Embryonic facial prominence (tissue), 1 donor: ENCODE data around the gene OR10J5.
"Not testable (repeated sequence)": the region's sequence is repeated elsewhere in the genome, so short reads cannot be mapped to it uniquely, and the experiment has no call there.

ENCODE experiments used
- DNase-seq: peaks from one replicate; pipeline ENCODE4 v3.0.0-alpha.2; 2016; ENCODE audit errors: extremely low spot score

OR10J5 gene, protein sequence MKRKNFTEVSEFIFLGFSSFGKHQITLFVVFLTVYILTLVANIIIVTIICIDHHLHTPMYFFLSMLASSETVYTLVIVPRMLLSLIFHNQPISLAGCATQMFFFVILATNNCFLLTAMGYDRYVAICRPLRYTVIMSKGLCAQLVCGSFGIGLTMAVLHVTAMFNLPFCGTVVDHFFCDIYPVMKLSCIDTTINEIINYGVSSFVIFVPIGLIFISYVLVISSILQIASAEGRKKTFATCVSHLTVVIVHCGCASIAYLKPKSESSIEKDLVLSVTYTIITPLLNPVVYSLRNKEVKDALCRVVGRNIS

DNA sequence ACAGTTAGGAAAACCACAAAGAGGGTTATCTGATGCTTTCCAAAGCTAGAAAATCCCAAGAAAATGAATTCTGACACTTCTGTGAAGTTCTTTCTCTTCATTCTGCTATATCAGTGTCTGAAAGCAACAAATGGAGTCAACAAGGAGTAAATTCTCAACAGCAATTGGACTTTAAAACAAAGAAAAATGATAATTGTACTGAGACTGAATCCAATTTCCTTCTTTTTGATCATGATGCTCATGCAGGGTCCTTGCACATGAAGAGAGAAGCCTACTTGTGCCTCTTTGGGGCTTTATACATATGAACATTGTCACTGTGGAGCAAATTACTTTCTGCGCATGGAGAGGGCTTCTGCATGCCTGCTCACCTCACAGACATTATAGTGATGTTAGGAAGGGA, at the start of gene OR10J5:
TSS of gene OR10J5 (minus strand) at position 101 of the 400 bp plus-strand sequence. CDS start at position 101, 0 bp downstream.
- DNase-seq: no peak

GRCh38 chr1:159584536-159584935, 48.7 kb upstream of the OR10J5 start:
- DNase-seq: no peak

- DNase-seq: no peak
Observed at GRCh38 chr1:159581422-159581821, 45.6 kb upstream of the OR10J5 start.

DNA sequence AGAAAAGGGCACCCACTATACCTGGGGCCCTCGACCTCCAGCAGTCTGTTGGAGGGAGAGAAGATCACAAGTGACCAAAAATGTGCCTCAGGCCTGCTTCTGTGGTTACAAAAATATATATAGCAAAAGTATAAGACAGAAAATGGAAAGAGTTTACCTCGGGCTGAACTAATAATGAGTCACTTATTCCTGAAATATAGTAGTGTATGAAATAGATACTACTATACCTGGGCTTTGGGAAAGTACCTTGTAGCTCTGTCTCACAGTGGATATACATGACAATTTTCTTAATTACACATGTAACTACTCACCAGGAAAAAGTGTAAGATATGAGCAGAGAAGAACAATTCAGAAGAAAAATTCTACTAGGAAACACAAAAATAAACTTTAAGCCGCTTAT, 44.5 kb upstream of the OR10J5 start:
- DNase-seq: no peak

DNA sequence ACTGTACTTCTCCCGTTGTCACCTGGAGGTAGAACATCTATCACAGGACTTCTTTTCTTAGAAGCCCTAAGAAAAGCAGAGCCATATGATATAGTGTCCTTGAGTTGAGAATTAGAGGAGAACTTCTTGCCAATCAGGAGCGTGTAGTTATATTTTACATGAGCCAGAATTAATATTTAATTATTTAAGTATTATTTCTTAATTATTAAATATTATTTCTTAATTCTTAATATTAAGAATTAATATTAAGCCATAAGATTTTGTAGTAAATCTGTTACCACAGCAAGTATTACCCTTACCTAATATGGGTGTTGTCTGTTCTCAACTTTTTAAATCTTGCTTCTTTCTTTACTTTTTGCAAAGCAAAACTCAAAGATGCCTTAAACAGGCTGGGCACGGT, 41.6 kb upstream of the OR10J5 start:
- no peak for DNase-seq

DNA sequence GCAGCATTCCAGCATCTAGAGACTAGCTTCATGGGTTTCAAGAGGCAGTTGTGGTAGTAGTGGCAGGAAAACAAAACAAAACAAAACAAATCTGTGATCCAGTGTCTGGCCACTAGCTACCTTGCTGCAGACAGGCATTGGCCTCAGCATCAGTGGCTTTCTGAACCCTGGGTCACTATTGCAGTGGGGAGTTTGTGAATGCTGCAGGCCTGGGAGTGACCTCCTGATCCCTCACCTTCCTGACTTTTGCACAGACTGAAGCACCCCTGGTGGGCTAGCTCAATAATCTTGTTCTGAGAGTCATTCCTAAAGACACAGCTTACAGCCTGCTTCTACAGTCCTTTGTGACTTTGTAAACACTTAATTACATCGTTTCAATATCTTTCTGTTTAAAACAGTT, 26.9 kb upstream of the OR10J5 start:
- no peak for DNase-seq

DNA sequence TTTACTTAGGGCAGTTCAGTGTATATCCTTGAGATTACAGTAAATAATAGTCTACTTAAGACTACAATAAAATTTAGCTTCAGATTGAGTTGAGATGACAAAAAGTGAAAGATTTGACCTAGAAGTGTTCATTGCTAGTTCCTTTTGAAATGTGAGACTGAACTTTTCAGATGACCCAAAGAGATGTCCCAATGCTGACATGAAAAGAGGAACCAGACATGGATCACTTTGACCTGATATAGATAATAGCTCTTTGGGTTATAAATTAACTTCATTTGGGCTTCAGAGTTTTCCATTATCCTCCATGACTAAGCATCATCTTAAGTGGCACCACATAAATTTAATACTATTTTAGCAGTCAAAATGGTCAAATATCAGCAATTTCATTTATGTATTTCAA, 25.7 kb upstream of the OR10J5 start:
- DNase-seq: no peak

DNA sequence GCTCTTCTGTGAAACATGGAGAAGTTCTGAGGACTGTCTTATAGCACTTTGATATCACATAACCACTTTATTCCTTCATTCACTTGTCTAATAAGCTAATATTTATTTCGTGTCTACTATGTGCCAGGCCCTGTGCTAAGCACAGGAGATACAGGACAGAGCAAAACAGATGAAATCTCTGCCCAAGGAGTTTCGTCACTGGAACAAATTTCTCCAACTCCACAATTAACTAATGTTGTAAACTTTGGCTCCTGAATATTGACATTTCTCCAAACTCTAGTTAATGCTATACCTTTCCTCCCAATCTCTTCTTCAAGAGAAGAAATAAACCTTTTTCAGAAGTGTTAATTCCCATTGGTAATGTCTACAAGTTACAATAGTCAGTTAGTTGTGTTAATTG, 24.8 kb upstream of the OR10J5 start:
- no peak for DNase-seq

DNA sequence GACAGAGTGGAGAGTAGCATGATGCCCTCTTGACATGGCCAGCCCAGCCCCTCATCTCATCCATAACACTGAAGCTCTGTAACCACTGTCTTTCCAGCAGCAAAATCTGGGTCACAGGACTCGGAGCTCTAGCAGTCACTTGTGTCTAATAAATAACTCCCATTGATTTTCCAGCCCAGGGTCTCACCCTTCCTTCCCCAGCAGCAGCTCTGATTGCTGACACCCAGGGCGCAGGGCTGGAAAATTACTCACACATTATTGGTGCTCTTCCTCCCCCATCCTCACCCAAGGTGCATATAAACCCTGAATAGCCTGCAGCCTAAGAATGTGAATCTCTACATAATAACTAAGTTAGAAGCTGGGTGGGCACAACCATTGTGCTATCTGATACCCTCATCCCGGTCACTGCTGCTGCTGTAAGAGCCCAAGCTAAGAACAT, 21.1 kb upstream of the OR10J5 start:
- no peak for DNase-seq

- no peak for DNase-seq
Observed at GRCh38 chr1:159554696-159555095, 18.9 kb upstream of the OR10J5 start.

- DNase-seq: no peak
Observed at GRCh38 chr1:159554261-159554660, 18.5 kb upstream of the OR10J5 start.

DNA sequence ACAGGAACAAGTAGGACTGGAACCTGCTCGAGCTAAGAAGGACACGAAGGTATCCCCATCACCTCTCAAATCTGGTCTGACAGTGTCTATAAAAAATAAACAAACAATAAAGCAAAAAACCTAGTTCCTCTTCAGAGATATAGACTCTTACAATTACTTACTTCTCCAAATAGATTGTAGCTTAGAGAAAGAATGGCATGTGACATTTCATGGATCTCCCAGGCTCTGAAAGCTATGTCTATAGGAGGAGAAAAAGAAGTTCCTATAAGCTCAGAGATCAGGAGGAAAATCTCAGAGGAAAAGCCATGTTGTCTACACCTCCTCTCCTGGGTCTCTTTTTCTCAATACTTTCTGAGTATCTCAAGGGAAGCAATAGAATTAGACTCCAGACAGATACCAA, 12.3 kb upstream of the OR10J5 start:
- DNase-seq: no peak

DNA sequence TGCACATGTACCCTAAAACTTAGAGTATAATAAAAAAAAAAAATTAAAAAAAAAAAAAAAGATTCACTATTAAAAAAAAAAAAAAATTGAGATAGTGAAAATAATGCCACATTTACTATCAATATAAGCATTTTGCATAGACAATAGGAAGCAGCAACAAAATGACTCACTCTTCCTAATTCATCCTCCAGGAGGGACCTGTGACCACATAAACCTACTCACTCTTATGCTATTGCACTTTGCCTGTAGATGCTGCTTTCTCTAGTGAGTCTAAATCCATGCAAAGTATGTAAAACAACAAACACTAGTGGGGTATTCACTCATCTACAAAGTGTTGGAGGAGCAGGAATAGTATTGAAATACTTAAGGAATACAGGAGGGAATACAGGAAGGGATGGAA, 2.9 kb downstream of the OR10J5 start:
- no peak for DNase-seq

DNA sequence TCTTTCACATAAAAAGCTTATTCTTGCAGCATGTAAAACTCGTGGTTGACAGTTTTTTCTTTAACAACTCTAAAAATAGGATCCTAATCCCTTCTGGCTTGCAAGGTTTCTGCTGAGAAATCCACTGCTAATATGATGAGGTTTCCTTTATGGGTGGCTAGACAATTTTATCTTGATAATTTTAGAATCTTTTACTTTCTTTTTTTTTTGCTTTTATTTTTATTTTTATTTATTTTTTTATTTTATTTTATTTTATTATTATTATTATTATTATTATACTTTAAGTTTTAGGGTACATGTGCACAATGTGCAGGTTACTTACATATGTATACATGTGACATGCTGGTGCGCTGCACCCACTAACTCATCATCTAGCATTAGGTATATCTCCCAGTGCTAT, 11.0 kb downstream of the OR10J5 start:
- not testable (repeated sequence) for DNase-seq

GRCh38 chr1:159510229-159510541, 25.6 kb downstream of the OR10J5 start:
- DNase-seq: no peak

DNA sequence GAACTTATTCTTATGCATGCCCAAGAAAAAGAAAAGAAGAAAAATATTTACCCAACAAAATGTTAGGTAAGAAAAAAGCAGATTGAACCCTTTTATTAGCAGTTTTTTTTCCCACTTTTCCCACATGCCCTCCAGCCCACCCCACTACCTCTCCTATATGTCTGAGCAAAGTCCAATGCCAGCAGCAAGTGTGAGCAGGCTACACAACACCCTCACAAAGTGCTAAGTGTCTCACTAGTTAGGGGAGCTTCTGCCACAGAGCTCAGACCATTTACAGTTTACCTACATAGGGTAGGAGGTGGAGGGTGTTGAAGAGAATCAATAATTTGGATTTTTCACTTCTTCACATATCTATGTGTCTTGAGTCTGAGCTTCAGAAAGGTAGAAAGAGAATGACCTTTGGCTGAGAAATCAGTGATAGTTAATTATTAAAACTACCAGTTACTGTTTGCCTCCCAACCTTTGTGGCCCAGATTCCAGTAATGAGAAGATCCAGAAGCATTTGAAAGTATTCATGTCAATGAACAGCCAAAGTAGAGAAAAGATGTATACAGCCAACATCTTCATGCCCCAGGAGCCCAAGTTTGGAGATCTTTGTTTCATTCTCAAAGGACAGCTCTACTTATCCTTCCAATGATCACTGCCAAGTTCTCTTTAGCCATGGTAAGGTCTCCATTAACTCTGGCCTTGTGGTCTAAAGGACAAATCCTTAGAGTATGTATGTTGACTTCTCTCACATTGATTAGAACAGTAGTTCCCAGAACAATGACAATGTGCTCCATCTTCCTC, 26.2 kb downstream of the OR10J5 start:
- DNase-seq: no peak

GRCh38 chr1:159508951-159509350, 26.9 kb downstream of the OR10J5 start:
- no peak for DNase-seq

- DNase-seq: no peak
Observed at GRCh38 chr1:159505676-159506075, 30.1 kb downstream of the OR10J5 start.

GRCh38 chr1:159501082-159501481, 34.7 kb downstream of the OR10J5 start:
- DNase-seq: no peak

DNA sequence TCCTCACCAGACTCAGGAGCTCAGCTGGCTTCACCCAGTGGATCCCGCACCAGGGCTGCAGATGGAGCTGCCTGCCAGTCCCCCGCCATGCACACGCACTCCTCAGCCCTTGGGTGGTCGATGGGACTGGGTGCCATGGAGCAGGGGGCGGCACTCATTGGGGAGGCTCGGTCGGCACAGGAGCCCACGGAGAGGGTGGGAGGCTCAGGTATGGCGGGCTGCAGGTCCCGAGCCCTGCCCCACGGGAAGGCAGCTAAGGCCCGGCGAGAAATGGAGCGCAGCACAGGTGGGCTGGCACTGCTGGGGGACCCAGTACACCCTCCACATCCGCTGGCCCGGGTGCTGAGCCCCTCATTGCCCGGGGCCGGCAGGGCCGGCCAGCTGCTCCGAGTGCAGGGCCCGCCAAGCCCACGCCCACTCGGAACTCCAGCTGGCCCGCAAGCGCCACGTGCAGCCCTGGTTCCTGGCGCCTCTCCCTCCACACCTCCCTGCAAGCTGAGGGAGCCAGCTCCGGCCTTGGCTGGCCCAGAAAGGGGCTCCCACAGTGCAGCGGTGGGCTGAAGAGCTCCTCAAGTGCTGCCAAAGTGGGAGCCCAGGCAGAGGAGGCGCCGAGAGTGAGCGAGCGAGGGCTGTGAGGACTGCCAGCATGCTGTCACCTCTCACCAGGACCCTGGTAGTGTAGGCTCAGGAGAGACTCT, 41.1 kb downstream of the OR10J5 start:
- not testable (repeated sequence) for DNase-seq

- DNase-seq: no peak
Observed at GRCh38 chr1:159493354-159493753, 42.5 kb downstream of the OR10J5 start.

DNA sequence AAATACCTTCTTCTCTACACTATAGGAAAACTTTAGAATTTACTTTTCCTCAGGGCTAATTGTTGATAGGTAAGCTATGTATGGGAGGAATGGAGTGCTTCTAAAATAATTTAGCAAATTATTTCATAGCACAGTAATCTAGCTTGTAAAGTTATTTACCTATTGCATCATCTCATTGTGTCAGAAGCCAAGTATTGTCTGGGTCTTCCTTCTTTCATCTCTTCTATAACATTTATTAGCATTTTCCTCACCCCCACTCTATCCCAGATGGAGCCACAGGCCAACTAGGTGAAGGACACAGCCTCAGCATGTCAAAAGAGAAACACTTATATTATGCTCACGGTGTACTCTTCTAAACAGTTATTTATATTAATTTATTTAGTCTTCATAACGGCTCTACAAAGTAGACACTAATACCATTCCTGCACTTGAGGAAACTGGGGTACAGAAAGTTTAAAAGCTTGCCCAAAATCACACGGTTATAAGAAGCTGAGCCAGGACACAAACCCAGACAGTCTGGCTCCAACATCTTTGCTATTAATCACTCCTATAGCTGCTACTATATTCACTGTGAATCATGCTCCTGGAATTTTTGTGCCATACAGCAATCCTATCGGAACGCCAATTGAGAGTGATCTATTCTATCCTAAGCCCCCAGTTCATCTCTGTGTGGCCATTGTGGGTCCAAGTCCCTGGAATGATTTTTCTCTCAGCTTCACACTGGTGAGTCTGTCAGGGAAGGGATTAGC, 43.1 kb downstream of the OR10J5 start:
- DNase-seq: no peak
